A673 (cell line): ENCODE results near the gene HEBP1.

Source experiments
- CTCF ChIP-seq: fragments of 300-800, 200-600 bp; sonication (generic); conservative IDR thresholded peaks from 2 replicates; pipeline ENCODE4 v1.5.1; 2017; ENCODE audit warnings: low read depth, mild to moderate bottlenecking, antibody characterized with exemption, low read length, moderate library complexity, mixed read lengths
- EZH2 ChIP-seq: fragments of 200-600 bp; sonication (generic); IDR thresholded peaks from 2 replicates; pipeline ENCODE4 v1.6.1; 2017; ENCODE audit warnings: borderline replicate concordance, low read depth, mild to moderate bottlenecking, mixed read lengths, antibody characterized with exemption, low read length; ENCODE audit not compliant: poor library complexity, severe bottlenecking

- TF ChIP-seq CTCF, result no peak
- TF ChIP-seq EZH2, result no peak
Measured at GRCh38 chr12:12929696-12930095, 70.4 kb downstream of the HEBP1 start.
